ENCODE data around the gene NCAPG2. TPM values are rescaled to one million over a fixed set of nuclear protein-coding genes. Genes with fewer than 3 reads are reported as not detected.

The NCAPG2 gene
- total and polyA plus RNA-seq, 2 of the 13 experiments (the other 11 are each of a cell fraction or from before 2014, with no cell fraction given), result 15.1 to 30.7 TPM

GRCh38 chr7:158743219-158743618 lies 38.6 kb upstream of the NCAPG2 start:
- H3K4me3 ChIP-seq (replicated peaks in 1 of 3; ENCODE audit: insufficient read depth in 1 of 3, low read depth in 2 of 3, low read length in 3 of 3), result no peak overlapping the region
- FAIRE-seq (no peak), ATAC-seq (no peak), DNase-seq (ENCODE audit: low spot score) (no peak)
- H3K4me2 ChIP-seq (ENCODE audit: low read depth, low read length), result no peak overlapping the region
- no peak overlapping the region for H3K9ac ChIP-seq (ENCODE audit: insufficient read depth, low read depth, low read length)
- H3K36me3 ChIP-seq (replicated peaks in 1 of 2; ENCODE audit: control insufficient read depth in 1 of 2, insufficient read depth in 2 of 2, low read length in 2 of 2), result peaks cover 25 to 74% of the 10 kb centered on the region in 2 experiments
- no peaks in the 10 kb centered on the region for H3K79me2 ChIP-seq (ENCODE audit: insufficient read depth, low read length)
- ChIA-PET CTCF (ENCODE audit: low intra/inter-chr PET ratio, low total read pairs) (no interaction called here), POLR2A (no interaction called here)
- in situ Hi-C loops (cut with HindIII; ENCODE audit: extremely low pct_ligation_motif_present, low pct_unique_long_range_greater_than_20kb) (no loop called here), intact Hi-C loops (cut with micrococcal nuclease; ENCODE audit: unreplicated experiment) (no loop called here)
- no TSS peak for BruUV-seq (replicated peaks)
- H3K27me3 ChIP-seq (ENCODE audit: control insufficient read depth in 1 of 2, insufficient read depth in 2 of 2, low read length in 2 of 2), result no peaks in the 10 kb centered on the region
- no peaks in the 10 kb centered on the region for H3K4me1 ChIP-seq (ENCODE audit: insufficient read depth, low read length)
- no peaks in the 10 kb centered on the region for H4K20me1 ChIP-seq (ENCODE audit: insufficient read depth, low read length)
- WGBS (ENCODE audit: low lambda C conversion rate), result 95% methylated on average over 17 of the region's 17 CpGs
- no peaks in the 10 kb centered on the region for H3K9me3 ChIP-seq (ENCODE audit: low read length)
- TF ChIP-seq ZFP90 (CRISPR knock-in tag; IDR thresholded peaks at IDR 0.05; ENCODE audit: borderline replicate concordance) (no peak), POLR2AphosphoS5 (IDR thresholded peaks at IDR 0.05; ENCODE audit: low read depth, low read length) (no peak), ZNF558 (CRISPR knock-in tag; IDR thresholded peaks at IDR 0.05; ENCODE audit: borderline replicate concordance) (no peak), CEBPZ (IDR thresholded peaks at IDR 0.05; ENCODE audit: low read length) (no peak), KDM2A (CRISPR knock-in tag; IDR thresholded peaks at IDR 0.05; ENCODE audit: borderline replicate concordance, low read depth) (no peak), ZNF343 (CRISPR knock-in tag; IDR thresholded peaks at IDR 0.05) (no peak), ARID4A (CRISPR knock-in tag; IDR thresholded peaks at IDR 0.05; ENCODE audit: borderline replicate concordance) (no peak), ATRX (CRISPR knock-in tag; IDR thresholded peaks at IDR 0.05; ENCODE audit: borderline replicate concordance) (no peak), RBFOX2 (IDR thresholded peaks at IDR 0.05; ENCODE audit: low read depth, low read length) (no peak), ZNF672 (CRISPR knock-in tag; IDR thresholded peaks at IDR 0.05) (no peak), ZNF549 (CRISPR knock-in tag; IDR thresholded peaks at IDR 0.05) (no peak), E2F1 (CRISPR knock-in tag; IDR thresholded peaks at IDR 0.05) (no peak)
- TF ChIP-seq, protein P1, sequence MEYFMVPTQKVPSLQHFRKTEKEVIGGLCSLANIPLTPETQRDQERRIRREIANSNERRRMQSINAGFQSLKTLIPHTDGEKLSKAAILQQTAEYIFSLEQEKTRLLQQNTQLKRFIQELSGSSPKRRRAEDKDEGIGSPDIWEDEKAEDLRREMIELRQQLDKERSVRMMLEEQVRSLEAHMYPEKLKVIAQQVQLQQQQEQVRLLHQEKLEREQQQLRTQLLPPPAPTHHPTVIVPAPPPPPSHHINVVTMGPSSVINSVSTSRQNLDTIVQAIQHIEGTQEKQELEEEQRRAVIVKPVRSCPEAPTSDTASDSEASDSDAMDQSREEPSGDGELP (IDR thresholded peaks at IDR 0.05; ENCODE audit: borderline replicate concordance, low read depth), result no peak
- H3K27ac ChIP-seq (ENCODE audit: extremely low read length, insufficient read depth, low read length), result no peak overlapping the region
- H2AFZ ChIP-seq (ENCODE audit: low read length), result no peak overlapping the region

Measured in HepG2 (cell line).